ENCODE measurements around the gene TMPRSS13. TPM values are rescaled to one million over a fixed set of nuclear protein-coding genes. Genes with fewer than 3 reads are reported as not detected.

TMPRSS13 gene
- total RNA-seq, 4 donors from 2014 or later, result 0.60 to 1.7 TPM; not detected in 2

- Histone ChIP-seq H3K4me1 (no peaks in the 10 kb centered on the region), H3K36me3 (no peaks in the 10 kb centered on the region), H3K27ac (no peak overlapping the region), H3K4me3 (no peak overlapping the region), H3K27me3 (no peaks in the 10 kb centered on the region), H3K9me3 (no peaks in the 10 kb centered on the region)
- DNase-seq (ENCODE audit: low spot score in 2 of 2), result no peak
- TF ChIP-seq POLR2A (IDR thresholded peaks at IDR 0.05) (no peak), CTCF (IDR thresholded peaks at IDR 0.05) (no peak), EP300 (IDR thresholded peaks at IDR 0.05) (no peak)
- WGBS, 2 donors, result 70 to 85% methylated on average over 4 of the region's 4 CpGs
These were observed 29.0 kb downstream of the TMPRSS13 start for GRCh38 chr11:117900121-117900648.

- WGBS, 2 donors, result 72 to 85% methylated on average over 3 to 4 of the region's 4 CpGs
These were observed 31.1 kb downstream of the TMPRSS13 start for GRCh38 chr11:117898059-117898458.

GRCh38 chr11:117892651-117893050, 36.6 kb downstream of the TMPRSS13 start:
- peaks cover 0 to 11% (median 0%) of the 10 kb centered on the region in 4 donors for H3K9me3 ChIP-seq
- TF ChIP-seq CTCF (IDR thresholded peaks at IDR 0.05) (no peak), EP300 (IDR thresholded peaks at IDR 0.05) (no peak), POLR2A (IDR thresholded peaks at IDR 0.05) (no peak)
- no peaks in the 10 kb centered on the region for H3K36me3 ChIP-seq
- WGBS, 2 donors, result 96 to 99% methylated on average over 3 of the region's 3 CpGs
- no peaks in the 10 kb centered on the region for H3K27me3 ChIP-seq
- no peak overlapping the region for H3K4me3 ChIP-seq
- no peaks in the 10 kb centered on the region for H3K4me1 ChIP-seq
- no peak for DNase-seq (ENCODE audit: low spot score in 2 of 2)
- H3K27ac ChIP-seq, result no peak overlapping the region

More at GRCh38 chr11:117898059-117898458, 31.1 kb downstream of the TMPRSS13 start:
- Histone ChIP-seq H3K27me3 (no peaks in the 10 kb centered on the region), H3K9me3 (no peaks in the 10 kb centered on the region), H3K4me1 (no peaks in the 10 kb centered on the region), H3K27ac (no peak overlapping the region), H3K36me3 (no peaks in the 10 kb centered on the region), H3K4me3 (no peak overlapping the region)
- DNase-seq (ENCODE audit: low spot score in 2 of 2), result no peak
- TF ChIP-seq CTCF (IDR thresholded peaks at IDR 0.05), result no peak
- no peak for TF ChIP-seq POLR2A (IDR thresholded peaks at IDR 0.05)
- no peak for TF ChIP-seq EP300 (IDR thresholded peaks at IDR 0.05)

- 45 to 69% methylated on average over 2 of the region's 2 CpGs for WGBS, 2 donors
- TF ChIP-seq POLR2A (IDR thresholded peaks at IDR 0.05), result no peak
- no peak for TF ChIP-seq CTCF (IDR thresholded peaks at IDR 0.05)
- no peak for TF ChIP-seq EP300 (IDR thresholded peaks at IDR 0.05)
- no peaks in the 10 kb centered on the region for H3K36me3 ChIP-seq
- no peak overlapping the region for H3K27ac ChIP-seq
- H3K27me3 ChIP-seq, result no peaks in the 10 kb centered on the region
- no peaks in the 10 kb centered on the region for H3K4me1 ChIP-seq
- peaks cover 0 to 11% (median 0%) of the 10 kb centered on the region in 4 donors for H3K9me3 ChIP-seq
- no peak for DNase-seq (ENCODE audit: low spot score in 2 of 2)
- no peak overlapping the region for H3K4me3 ChIP-seq
These were observed 37.8 kb downstream of the TMPRSS13 start for GRCh38 chr11:117891362-117891761.

GRCh38 chr11:117888139-117888566, 41.0 kb downstream of the TMPRSS13 start:
- Histone ChIP-seq H3K27me3 (no peaks in the 10 kb centered on the region), H3K9me3 (peaks cover 0 to 11% (median 0%) of the 10 kb centered on the region in 4 donors), H3K27ac (no peak overlapping the region), H3K4me1 (peaks cover 0 to 6% (median 0%) of the 10 kb centered on the region in 4 donors), H3K4me3 (no peak overlapping the region), H3K36me3 (no peaks in the 10 kb centered on the region)
- TF ChIP-seq POLR2A (IDR thresholded peaks at IDR 0.05) (no peak), EP300 (IDR thresholded peaks at IDR 0.05) (no peak), CTCF (IDR thresholded peaks at IDR 0.05) (no peak)
- WGBS, 2 donors, result 82 to 86% methylated on average over 8 of the region's 8 CpGs
- DNase-seq (ENCODE audit: low spot score in 2 of 2), result no peak
